CD4-positive, alpha-beta memory T cell (primary cell): ENCODE data around the gene TOP2B. TPM values are rescaled to one million over a fixed set of nuclear protein-coding genes. Genes with fewer than 3 reads are reported as not detected.

Experiments
- CTCF ChIA-PET: fragments of 350-600 bp; sonication (Branson Sonifier 250); formaldehyde crosslinking; loops from one replicate; lab custom pipeline; 2021; ENCODE audit warnings: inconsistent platforms; ENCODE audit not compliant: partially characterized antibody; lab: Charles Lee
- POLR2A ChIA-PET: fragments of 350-600 bp; sonication (Branson Sonifier 250); formaldehyde crosslinking; loops from one replicate; lab custom pipeline; 2021; ENCODE audit not compliant: partially characterized antibody; lab: Charles Lee
- DNase-seq, 5 donors: peaks; one replicate each; pipeline versions ENCODE4 v3.0.0 to v3.0.0-alpha.2; 2020 to 2022; ENCODE audit warnings: mixed read lengths in 1 of 5
- H3K27ac ChIP-seq: one replicate; pipeline ENCODE4 v1.7.0; 2013; ENCODE audit warnings: low read depth, low read length
- H3K27me3 ChIP-seq: 2 replicates; pipeline ENCODE4 v1.7.0; 2013; ENCODE audit warnings: mild to moderate bottlenecking, low read length, moderate library complexity; ENCODE audit not compliant: insufficient read depth
- H3K36me3 ChIP-seq: 2 replicates; pipeline ENCODE4 v1.7.0; 2013; ENCODE audit warnings: mild to moderate bottlenecking, low read length, moderate library complexity; ENCODE audit not compliant: insufficient read depth
- H3K4me1 ChIP-seq: 2 replicates; pipeline ENCODE4 v1.7.0; 2013; ENCODE audit warnings: mild to moderate bottlenecking, low read length, moderate library complexity; ENCODE audit not compliant: insufficient read depth
- H3K4me3 ChIP-seq, 2 donors: one replicate each; pipeline ENCODE4 v1.7.0; 2013; ENCODE audit warnings: low read length in 2 of 2, mild to moderate bottlenecking in 1 of 2
- H3K9me3 ChIP-seq, 2 donors: one replicate each; pipeline ENCODE4 v1.7.0; 2013; ENCODE audit warnings: low read length in 2 of 2, control low read depth in 1 of 2; ENCODE audit not compliant: control insufficient read depth in 1 of 2
- H3K27ac Mint-ChIP-seq, 7 donors: one replicate each; pipeline ENCODE4 v1.8.0; 2020 to 2021; ENCODE audit warnings: mixed read lengths in 7 of 7, mild to moderate bottlenecking in 6 of 7, inconsistent platforms in 3 of 7, moderate library complexity in 3 of 7
- H3K27me3 Mint-ChIP-seq, 2 donors: one replicate each; pipeline ENCODE4 v1.8.0; 2020 to 2021; ENCODE audit warnings: mixed read lengths in 2 of 2
- H3K36me3 Mint-ChIP-seq, 2 donors: one replicate each; pipeline ENCODE4 v1.8.0; 2020 to 2021; ENCODE audit warnings: mixed read lengths in 2 of 2, inconsistent platforms in 1 of 2, mild to moderate bottlenecking in 1 of 2
- H3K4me1 Mint-ChIP-seq, 4 donors: one replicate each; pipeline ENCODE4 v1.8.0; 2020 to 2021; ENCODE audit warnings: mixed read lengths in 4 of 4, mild to moderate bottlenecking in 1 of 4
- H3K4me3 Mint-ChIP-seq, 8 donors: one replicate each; pipeline ENCODE4 v1.8.0; 2020 to 2021; ENCODE audit warnings: mixed read lengths in 8 of 8, mild to moderate bottlenecking in 7 of 8, moderate library complexity in 6 of 8, inconsistent platforms in 3 of 8
- H3K9me3 Mint-ChIP-seq, 8 donors: one replicate each; pipeline ENCODE4 v1.8.0; 2020 to 2021; ENCODE audit warnings: mixed read lengths in 8 of 8, mild to moderate bottlenecking in 5 of 8, inconsistent platforms in 3 of 8, moderate library complexity in 1 of 8
- intact Hi-C: fragments of 100-400 bp; cut with micrococcal nuclease; formaldehyde crosslinking; loops from one replicate; pipeline ENCODE4 v1.15.1; 2023
- polyA plus RNA-seq, 2 donors: library from polyadenylated mRNA; unstranded; fragments of 300-500 nt; fragmentation: Illumina TruSeq; gene quantifications; one replicate each; pipeline ENCODE4 v1.2.3, GENCODE V29; 2021
- total RNA-seq, 2 experiments: library from RNA; stranded (reverse); gene quantifications; one replicate each; pipeline ENCODE4 v1.2.3, GENCODE V29; 2021

TOP2B gene
- total and polyA plus RNA-seq, 4 experiments from 2014 or later = 28.9 to 175 (median 133) TPM

DNA sequence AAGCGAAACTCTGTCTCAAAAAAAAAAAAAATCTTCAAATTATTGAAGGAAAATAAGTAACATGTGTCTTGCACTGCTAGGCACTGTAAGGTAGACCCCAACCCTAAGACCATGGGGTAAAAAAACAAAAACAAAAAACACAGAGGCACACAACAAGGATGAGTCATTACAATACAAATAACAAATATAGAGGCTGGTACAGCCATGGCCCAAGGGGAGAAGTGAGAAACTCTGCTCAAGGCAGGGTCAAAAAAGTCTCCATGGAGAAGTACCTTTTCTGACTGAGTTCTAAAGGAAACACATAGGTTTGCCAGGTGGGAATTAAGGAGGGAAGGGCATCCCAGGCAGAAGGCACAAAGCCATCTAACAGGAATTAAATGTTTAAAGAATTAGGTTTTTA lies 54.5 kb downstream of the TOP2B start:
- ChIA-PET CTCF (no interaction called here), POLR2A (no interaction called here)
- H3K27me3 ChIP-seq = no peaks in the 10 kb centered on the region
- DNase-seq = no peak
- peaks cover 58 to 70% of the 10 kb centered on the region in 2 donors for H3K36me3 Mint-ChIP-seq
- H3K36me3 ChIP-seq = peaks cover 57% of the 10 kb centered on the region
- H3K27me3 Mint-ChIP-seq = no peaks in the 10 kb centered on the region
- H3K4me1 Mint-ChIP-seq = peaks cover 0 to 8% (median 1%) of the 10 kb centered on the region in 4 donors
- no peak overlapping the region for H3K4me3 Mint-ChIP-seq
- peak overlapping the region in 6 of 7 donors; percentile 38 to 61 (median 53) for H3K27ac Mint-ChIP-seq
- intact Hi-C loops = no loop called here
- H3K9me3 ChIP-seq = no peaks in the 10 kb centered on the region
- no peak overlapping the region for H3K27ac ChIP-seq
- peaks cover 4% of the 10 kb centered on the region for H3K4me1 ChIP-seq
- no peak overlapping the region for H3K4me3 ChIP-seq
- no peaks in the 10 kb centered on the region for H3K9me3 Mint-ChIP-seq

DNA sequence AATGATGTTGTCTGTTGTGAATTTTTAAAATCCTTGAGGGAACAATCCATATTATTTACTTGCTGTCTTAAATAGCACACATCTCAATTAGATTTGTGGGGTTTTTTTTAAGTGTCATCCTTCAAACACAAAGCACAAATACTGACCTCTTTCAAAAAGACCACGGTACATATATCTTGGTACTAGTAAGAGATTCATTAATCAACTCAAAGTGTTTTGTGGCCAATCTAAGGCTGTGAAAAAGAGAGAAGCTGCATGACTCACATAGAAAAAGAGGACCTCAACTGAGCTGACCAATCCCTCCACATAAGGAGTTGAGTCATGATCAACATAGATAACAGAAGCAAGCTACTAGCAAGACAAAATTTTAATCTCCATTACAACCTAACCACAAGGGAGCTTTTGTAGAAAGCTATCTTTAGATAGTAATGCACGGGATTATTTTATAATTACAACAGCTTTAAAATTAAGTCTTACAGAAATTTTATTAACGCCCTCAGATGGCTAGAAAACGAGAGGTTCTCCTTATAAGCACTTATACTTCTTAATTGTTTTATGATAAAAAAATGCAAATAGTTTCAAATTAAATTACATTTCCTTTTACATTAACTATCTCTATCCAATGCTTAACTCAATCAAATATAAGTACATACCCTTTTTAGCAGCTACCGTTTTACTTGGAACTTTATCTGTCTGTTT lies 60.5 kb downstream of the TOP2B start:
- Histone ChIP-seq H3K9me3 (no peaks in the 10 kb centered on the region), H3K4me1 (no peaks in the 10 kb centered on the region), H3K36me3 (peaks cover 40% of the 10 kb centered on the region), H3K4me3 (no peak overlapping the region), H3K27me3 (no peaks in the 10 kb centered on the region), H3K27ac (no peak overlapping the region)
- peaks cover 50 to 84% of the 10 kb centered on the region in 2 donors for H3K36me3 Mint-ChIP-seq
- POLR2A ChIA-PET = no interaction called here
- no peak for DNase-seq
- intact Hi-C loops = no loop called here
- CTCF ChIA-PET = interaction anchor here (0.9 to 2.5 kb wide), 2 partner anchors 9 to 18 kb away, joined by 3 to 18 read pairs; no protein-coding TSS in a partner anchor
- H3K4me3 Mint-ChIP-seq = no peak overlapping the region
- no peaks in the 10 kb centered on the region for H3K27me3 Mint-ChIP-seq
- H3K9me3 Mint-ChIP-seq = no peaks in the 10 kb centered on the region
- peaks cover 0 to 1% (median 0%) of the 10 kb centered on the region in 4 donors for H3K4me1 Mint-ChIP-seq
- peak overlapping the region in 4 of 7 donors; percentile 13 to 79 (median 38) for H3K27ac Mint-ChIP-seq

DNA sequence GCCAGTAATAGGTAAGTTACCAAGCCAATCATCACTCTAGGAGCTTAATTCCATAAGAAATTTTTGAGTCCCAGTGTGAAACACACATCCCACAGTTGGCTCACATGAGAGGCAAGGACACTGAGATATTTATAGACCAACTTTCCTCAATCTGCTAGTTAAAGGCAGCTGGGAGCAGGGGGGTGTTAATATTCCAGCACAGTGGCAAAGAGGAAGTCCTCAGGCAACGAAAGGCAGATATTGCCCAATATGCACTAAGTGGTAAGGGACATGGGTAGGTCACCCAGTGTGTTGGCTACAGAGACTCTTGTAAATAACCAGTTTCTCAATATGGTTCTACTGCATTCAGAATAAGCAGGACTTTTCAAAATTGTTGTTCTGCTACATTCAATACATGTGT lies 61.0 kb downstream of the TOP2B start:
- Histone ChIP-seq H3K9me3 (no peaks in the 10 kb centered on the region), H3K4me3 (no peak overlapping the region), H3K27ac (no peak overlapping the region), H3K36me3 (peaks cover 36% of the 10 kb centered on the region), H3K4me1 (no peaks in the 10 kb centered on the region), H3K27me3 (no peaks in the 10 kb centered on the region)
- no peak for DNase-seq
- H3K27me3 Mint-ChIP-seq = no peaks in the 10 kb centered on the region
- H3K4me3 Mint-ChIP-seq = no peak overlapping the region
- intact Hi-C loops = no loop called here
- no peaks in the 10 kb centered on the region for H3K9me3 Mint-ChIP-seq
- peak overlapping the region in 6 of 7 donors; percentile 13 to 79 (median 26) for H3K27ac Mint-ChIP-seq
- CTCF ChIA-PET = interaction anchor here (0.9 to 2.8 kb wide), 3 partner anchors 9 to 17 kb away, joined by 3 to 18 read pairs (median 7); no protein-coding TSS in a partner anchor
- POLR2A ChIA-PET = no interaction called here
- peaks cover 0 to 1% (median 0%) of the 10 kb centered on the region in 4 donors for H3K4me1 Mint-ChIP-seq
- peaks cover 55 to 86% of the 10 kb centered on the region in 2 donors for H3K36me3 Mint-ChIP-seq

DNA sequence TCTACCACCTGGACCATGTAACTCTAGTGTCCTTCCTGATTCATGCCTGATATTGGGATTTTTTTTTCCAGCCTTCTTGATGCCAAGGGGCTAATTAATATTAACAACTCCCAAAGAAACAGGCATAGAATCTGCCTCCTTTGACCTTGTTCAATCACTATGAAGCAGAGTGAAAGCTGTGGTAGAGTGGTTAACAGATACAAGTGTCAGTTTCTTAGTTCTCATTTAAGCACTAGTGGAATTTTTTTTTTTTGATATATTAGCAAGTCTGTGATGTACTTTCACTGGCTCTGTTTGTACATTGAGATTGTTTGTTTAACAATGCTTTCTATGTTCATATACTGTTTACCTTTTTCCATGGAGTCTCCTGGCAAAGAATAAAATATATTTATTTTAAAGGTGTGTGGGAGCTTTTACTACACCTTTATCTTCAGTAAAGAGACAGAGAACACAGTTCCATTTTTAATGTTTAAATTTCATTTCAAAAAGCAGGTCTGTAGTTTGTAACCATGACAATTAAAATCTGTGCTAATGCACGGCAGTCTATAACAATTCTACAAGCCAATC lies 67.1 kb downstream of the TOP2B start:
- peaks cover 18% of the 10 kb centered on the region for H3K36me3 ChIP-seq
- no peak for DNase-seq
- intact Hi-C loops = no loop called here

DNA sequence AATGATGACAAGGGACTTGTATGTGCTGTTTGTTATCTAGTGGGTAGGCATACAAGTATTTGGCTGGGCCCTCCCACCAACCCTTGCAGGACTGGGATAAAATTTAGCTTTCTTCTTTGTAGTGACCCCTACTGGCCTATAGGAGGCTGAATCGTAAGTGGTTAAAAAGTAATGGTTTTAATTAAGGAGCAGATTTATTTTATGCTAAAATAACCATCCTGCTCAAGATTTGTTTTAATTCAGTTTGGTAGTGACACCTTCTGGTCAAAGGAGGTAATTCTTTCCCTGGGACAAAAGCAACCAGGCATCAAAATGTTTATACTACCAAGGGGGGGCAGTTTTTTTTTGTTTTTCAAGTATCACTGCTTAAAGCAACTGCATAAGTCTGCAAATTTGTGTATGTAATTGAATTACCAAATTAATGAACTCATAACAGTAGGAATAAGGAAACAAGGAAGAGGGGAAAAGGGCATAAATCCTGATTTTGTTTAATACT lies 70.7 kb downstream of the TOP2B start:
- ChIA-PET POLR2A (no interaction called here), CTCF (interaction anchor here (0.8 to 3.6 kb wide), 12 partner anchors 9 to 1702 kb away, joined by 3 to 18 read pairs (median 4); no protein-coding TSS in a partner anchor)
- Histone ChIP-seq H3K4me3 (no peak overlapping the region), H3K4me1 (no peaks in the 10 kb centered on the region), H3K9me3 (no peaks in the 10 kb centered on the region), H3K27me3 (no peaks in the 10 kb centered on the region), H3K36me3 (peaks cover 3% of the 10 kb centered on the region), H3K27ac (no peak overlapping the region)
- intact Hi-C loops = loop anchor here (5.0 kb wide), 2 partner anchors 1407 to 1597 kb away; no protein-coding TSS in a partner anchor
- Mint-ChIP-seq H3K4me1 (peaks cover 0 to 2% (median 0%) of the 10 kb centered on the region in 4 donors), H3K27me3 (no peaks in the 10 kb centered on the region), H3K27ac (peak overlapping the region in 3 of 7 donors; percentile 1 to 20 (median 2)), H3K4me3 (no peak overlapping the region), H3K9me3 (no peaks in the 10 kb centered on the region), H3K36me3 (peaks cover 15 to 24% of the 10 kb centered on the region in 2 donors)
- DNase-seq = peak in 4 of 5 donors; percentile 21 to 40 (median 24)

More for the DNA sequence above, 67.1 kb downstream of the TOP2B start:
- CTCF ChIA-PET = no interaction called here
- peaks cover 0 to 2% (median 0%) of the 10 kb centered on the region in 4 donors for H3K4me1 Mint-ChIP-seq
- H3K27me3 Mint-ChIP-seq = no peaks in the 10 kb centered on the region
- POLR2A ChIA-PET = no interaction called here
- peak overlapping the region in 4 of 7 donors; percentile 4 to 59 (median 50) for H3K27ac Mint-ChIP-seq
- H3K4me3 ChIP-seq = no peak overlapping the region
- H3K27ac ChIP-seq = no peak overlapping the region
- H3K9me3 Mint-ChIP-seq = no peaks in the 10 kb centered on the region
- no peak overlapping the region for H3K4me3 Mint-ChIP-seq
- H3K4me1 ChIP-seq = no peaks in the 10 kb centered on the region
- H3K9me3 ChIP-seq = no peaks in the 10 kb centered on the region
- no peaks in the 10 kb centered on the region for H3K27me3 ChIP-seq
- H3K36me3 Mint-ChIP-seq = peaks cover 37 to 56% of the 10 kb centered on the region in 2 donors

DNA sequence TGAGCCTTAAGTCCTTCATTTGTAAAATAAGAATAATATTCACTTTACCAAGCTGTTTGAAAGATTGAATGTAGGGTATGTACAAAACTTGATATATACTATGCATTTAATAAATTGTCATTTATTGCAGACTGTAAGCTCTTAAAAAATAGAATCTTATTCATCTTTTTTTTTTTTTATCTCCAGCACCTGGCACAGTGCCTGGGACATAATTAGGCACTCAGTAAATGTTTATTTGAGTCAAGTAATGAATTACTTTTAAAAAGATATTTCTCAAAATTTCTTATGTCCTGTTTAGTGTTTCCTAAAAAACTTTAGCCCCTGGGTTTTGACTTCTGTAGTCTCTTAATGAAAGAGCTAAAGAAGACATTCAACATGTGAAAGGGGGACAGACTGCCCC lies 71.7 kb downstream of the TOP2B start:
- DNase-seq = no peak
- Mint-ChIP-seq H3K4me3 (no peak overlapping the region), H3K36me3 (peaks cover 10 to 15% of the 10 kb centered on the region in 2 donors), H3K4me1 (peaks cover 0 to 2% (median 0%) of the 10 kb centered on the region in 4 donors), H3K9me3 (peaks cover 0 to 2% (median 0%) of the 10 kb centered on the region in 8 donors), H3K27ac (peak overlapping the region in 2 of 7 donors; percentile 10 to 12), H3K27me3 (no peaks in the 10 kb centered on the region)
- H3K36me3 ChIP-seq = peaks cover 2% of the 10 kb centered on the region
- ChIA-PET POLR2A (interaction anchor here (1.1 to 1.4 kb wide), 3 partner anchors 24 to 73 kb away, joined by 3 read pairs; no protein-coding TSS in a partner anchor), CTCF (interaction anchor here (0.7 to 3.1 kb wide), 10 partner anchors 9 to 1594 kb away, joined by 3 to 13 read pairs (median 4); no protein-coding TSS in a partner anchor)
- no peaks in the 10 kb centered on the region for H3K27me3 ChIP-seq
- intact Hi-C loops = loop anchor here (5.0 kb wide), 2 partner anchors 1406 to 1596 kb away; no protein-coding TSS in a partner anchor
- no peak overlapping the region for H3K4me3 ChIP-seq
- no peaks in the 10 kb centered on the region for H3K4me1 ChIP-seq
- no peak overlapping the region for H3K27ac ChIP-seq
- no peaks in the 10 kb centered on the region for H3K9me3 ChIP-seq
